ENCODE measurements around the gene TCF12. TPM values are rescaled to one million over a fixed set of nuclear protein-coding genes. Genes with fewer than 3 reads are reported as not detected.

TCF12 gene
- total and polyA plus RNA-seq, 8 donors, result 7.7 to 67.4 (median 27.3) TPM

- ATAC-seq (peak in 1 of 4 donors; percentile 9), FAIRE-seq (no peak), DNase-seq (no peak)
- WGBS, 2 donors, result 93 to 95% methylated on average over 3 of the region's 3 CpGs
- no peak overlapping the region for H3K27ac ChIP-seq
- no peaks in the 10 kb centered on the region for H3K36me3 ChIP-seq
- H3K4me3 ChIP-seq, result no peak overlapping the region
- H3K27me3 ChIP-seq, result no peaks in the 10 kb centered on the region
- H3K9me3 ChIP-seq, result no peaks in the 10 kb centered on the region
- intact Hi-C loops (cut with DNase I), result no loop called here
- TF ChIP-seq, protein P1, sequence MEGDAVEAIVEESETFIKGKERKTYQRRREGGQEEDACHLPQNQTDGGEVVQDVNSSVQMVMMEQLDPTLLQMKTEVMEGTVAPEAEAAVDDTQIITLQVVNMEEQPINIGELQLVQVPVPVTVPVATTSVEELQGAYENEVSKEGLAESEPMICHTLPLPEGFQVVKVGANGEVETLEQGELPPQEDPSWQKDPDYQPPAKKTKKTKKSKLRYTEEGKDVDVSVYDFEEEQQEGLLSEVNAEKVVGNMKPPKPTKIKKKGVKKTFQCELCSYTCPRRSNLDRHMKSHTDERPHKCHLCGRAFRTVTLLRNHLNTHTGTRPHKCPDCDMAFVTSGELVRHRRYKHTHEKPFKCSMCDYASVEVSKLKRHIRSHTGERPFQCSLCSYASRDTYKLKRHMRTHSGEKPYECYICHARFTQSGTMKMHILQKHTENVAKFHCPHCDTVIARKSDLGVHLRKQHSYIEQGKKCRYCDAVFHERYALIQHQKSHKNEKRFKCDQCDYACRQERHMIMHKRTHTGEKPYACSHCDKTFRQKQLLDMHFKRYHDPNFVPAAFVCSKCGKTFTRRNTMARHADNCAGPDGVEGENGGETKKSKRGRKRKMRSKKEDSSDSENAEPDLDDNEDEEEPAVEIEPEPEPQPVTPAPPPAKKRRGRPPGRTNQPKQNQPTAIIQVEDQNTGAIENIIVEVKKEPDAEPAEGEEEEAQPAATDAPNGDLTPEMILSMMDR (IDR thresholded peaks at IDR 0.05), result no peak
- peaks cover 0 to 15% (median 9%) of the 10 kb centered on the region in 3 donors for H3K4me1 ChIP-seq
Observed at GRCh38 chr15:57017024-57017423, 98.6 kb downstream of the TCF12 start.

DNA sequence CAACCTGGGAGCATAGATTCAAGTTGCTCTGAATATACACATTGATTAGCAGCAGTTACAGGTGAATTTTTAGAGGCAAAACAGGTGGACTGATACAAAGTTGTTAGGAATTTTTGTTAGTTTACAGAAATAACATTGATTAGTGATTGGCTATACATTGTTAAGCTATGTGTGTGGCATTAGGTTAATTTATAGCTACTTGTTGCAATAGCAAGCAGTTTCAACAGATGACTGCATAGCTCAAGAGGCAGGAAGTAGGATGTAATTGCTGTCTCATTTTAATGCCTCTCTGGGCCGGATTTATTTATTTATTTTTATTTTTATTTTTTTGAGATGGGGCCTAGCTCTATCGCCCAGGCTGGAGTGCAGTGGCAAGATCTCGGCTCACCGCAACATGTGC, 99.7 kb downstream of the TCF12 start:
- ATAC-seq, result no peak
- no peaks in the 10 kb centered on the region for H3K27me3 ChIP-seq
- intact Hi-C loops (cut with DNase I), result no loop called here
- no peak for DNase-seq
- peaks cover 0 to 13% (median 9%) of the 10 kb centered on the region in 3 donors for H3K4me1 ChIP-seq
- H3K4me3 ChIP-seq, result no peak overlapping the region
- TF ChIP-seq, protein P1 (IDR thresholded peaks at IDR 0.05), result no peak
- FAIRE-seq, result no peak
- H3K9me3 ChIP-seq, result no peaks in the 10 kb centered on the region
- H3K36me3 ChIP-seq, result no peaks in the 10 kb centered on the region
- 71 to 73% methylated on average over 4 of the region's 4 CpGs for WGBS, 2 donors
- no peak overlapping the region for H3K27ac ChIP-seq

- Histone ChIP-seq H3K27ac (no peak overlapping the region), H3K4me1 (peaks cover 0 to 13% (median 9%) of the 10 kb centered on the region in 3 donors), H3K27me3 (no peaks in the 10 kb centered on the region), H3K9me3 (no peaks in the 10 kb centered on the region), H3K36me3 (no peaks in the 10 kb centered on the region), H3K4me3 (no peak overlapping the region)
- TF ChIP-seq, protein P1 (IDR thresholded peaks at IDR 0.05), result no peak
- intact Hi-C loops (cut with DNase I), result no loop called here
- 88 to 91% methylated on average over 5 of the region's 5 CpGs for WGBS, 2 donors
- FAIRE-seq, result no peak
- no peak for ATAC-seq
- no peak for DNase-seq
Observed at GRCh38 chr15:57019496-57020160, 101.2 kb downstream of the TCF12 start.

DNA sequence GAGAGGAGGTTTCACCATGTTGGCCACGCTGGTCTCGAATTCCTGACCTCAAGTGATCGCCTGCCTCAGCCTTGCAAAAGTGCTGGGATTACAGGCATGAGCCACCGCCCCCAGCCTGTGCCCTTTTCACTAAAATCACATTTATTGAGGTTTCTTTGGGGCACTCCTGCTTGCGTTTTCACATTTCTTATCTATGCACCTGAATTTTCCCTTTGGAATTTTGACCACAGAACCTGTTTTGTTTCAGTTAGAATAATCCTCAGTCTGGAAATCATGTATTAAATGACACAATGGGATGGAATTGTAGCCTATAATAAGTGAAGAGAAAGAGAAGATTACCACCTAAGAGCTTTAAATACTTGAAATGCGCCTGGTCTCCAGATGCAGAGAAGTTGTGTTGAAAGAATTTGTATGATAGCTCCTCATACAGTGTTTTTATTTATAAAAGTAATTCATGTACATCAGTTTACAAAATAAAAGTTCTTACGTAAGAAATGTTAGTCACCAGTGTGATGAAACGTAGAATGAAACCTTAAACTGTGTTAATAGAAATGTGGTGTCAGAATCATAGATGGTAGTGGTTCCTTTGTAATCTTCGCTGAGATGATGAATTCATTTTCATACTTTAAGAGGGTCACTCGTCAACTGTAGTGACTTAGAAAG, 107.0 kb downstream of the TCF12 start:
- ATAC-seq, result no peak
- no peaks in the 10 kb centered on the region for H3K27me3 ChIP-seq
- intact Hi-C loops (cut with DNase I), result no loop called here
- H3K4me3 ChIP-seq, result no peak overlapping the region
- no peaks in the 10 kb centered on the region for H3K36me3 ChIP-seq
- no peaks in the 10 kb centered on the region for H3K4me1 ChIP-seq
- no peak for FAIRE-seq
- H3K9me3 ChIP-seq, result no peaks in the 10 kb centered on the region
- TF ChIP-seq, protein P1 (IDR thresholded peaks at IDR 0.05), result no peak
- 88 to 92% methylated on average over 10 of the region's 10 CpGs for WGBS, 2 donors
- no peak overlapping the region for H3K27ac ChIP-seq
- no peak for DNase-seq

All from pancreas (tissue), 10 donors.